ENCODE results near the gene KRT39.

DNA sequence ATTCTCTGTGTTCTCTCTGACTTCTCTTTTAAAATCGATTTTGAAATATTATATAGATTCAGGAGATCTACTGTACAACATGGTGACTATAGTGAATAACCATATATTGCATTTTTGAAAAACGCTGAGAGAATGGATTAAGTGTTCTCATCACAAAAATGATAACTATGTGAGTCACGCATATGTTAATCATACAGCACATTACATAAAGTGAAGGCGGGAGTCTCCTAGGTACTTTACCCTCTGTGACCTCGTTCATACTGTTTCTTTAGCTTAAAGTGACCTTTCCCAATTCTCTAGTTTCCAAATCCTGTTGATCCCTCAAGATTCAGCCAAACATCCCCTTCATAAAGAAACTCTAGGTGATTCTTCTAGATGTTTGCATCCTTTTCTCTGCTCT, 36.1 kb upstream of the KRT39 start:
- TF ChIP-seq TEAD4 (CRISPR knock-in tag; IDR thresholded peaks at IDR 0.05) (no peak), CTCF (IDR thresholded peaks at IDR 0.05) (no peak), PREB (CRISPR knock-in tag; IDR thresholded peaks at IDR 0.05; ENCODE audit: borderline replicate concordance) (no peak), MXD4 (CRISPR knock-in tag; IDR thresholded peaks at IDR 0.05; ENCODE audit: borderline replicate concordance) (no peak), KAT7 (CRISPR knock-in tag; IDR thresholded peaks at IDR 0.05; ENCODE audit: borderline replicate concordance) (no peak), MYBL2 (CRISPR knock-in tag; IDR thresholded peaks at IDR 0.05) (no peak)
- TF ChIP-seq, protein P1, sequence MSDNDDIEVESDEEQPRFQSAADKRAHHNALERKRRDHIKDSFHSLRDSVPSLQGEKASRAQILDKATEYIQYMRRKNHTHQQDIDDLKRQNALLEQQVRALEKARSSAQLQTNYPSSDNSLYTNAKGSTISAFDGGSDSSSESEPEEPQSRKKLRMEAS (CRISPR knock-in tag; IDR thresholded peaks at IDR 0.05), result no peak
- TF ChIP-seq, protein P2, sequence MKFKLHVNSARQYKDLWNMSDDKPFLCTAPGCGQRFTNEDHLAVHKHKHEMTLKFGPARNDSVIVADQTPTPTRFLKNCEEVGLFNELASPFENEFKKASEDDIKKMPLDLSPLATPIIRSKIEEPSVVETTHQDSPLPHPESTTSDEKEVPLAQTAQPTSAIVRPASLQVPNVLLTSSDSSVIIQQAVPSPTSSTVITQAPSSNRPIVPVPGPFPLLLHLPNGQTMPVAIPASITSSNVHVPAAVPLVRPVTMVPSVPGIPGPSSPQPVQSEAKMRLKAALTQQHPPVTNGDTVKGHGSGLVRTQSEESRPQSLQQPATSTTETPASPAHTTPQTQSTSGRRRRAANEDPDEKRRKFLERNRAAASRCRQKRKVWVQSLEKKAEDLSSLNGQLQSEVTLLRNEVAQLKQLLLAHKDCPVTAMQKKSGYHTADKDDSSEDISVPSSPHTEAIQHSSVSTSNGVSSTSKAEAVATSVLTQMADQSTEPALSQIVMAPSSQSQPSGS (CRISPR knock-in tag; IDR thresholded peaks at IDR 0.05; ENCODE audit: borderline replicate concordance, low read depth), result no peak
- TF ChIP-seq, protein P3, sequence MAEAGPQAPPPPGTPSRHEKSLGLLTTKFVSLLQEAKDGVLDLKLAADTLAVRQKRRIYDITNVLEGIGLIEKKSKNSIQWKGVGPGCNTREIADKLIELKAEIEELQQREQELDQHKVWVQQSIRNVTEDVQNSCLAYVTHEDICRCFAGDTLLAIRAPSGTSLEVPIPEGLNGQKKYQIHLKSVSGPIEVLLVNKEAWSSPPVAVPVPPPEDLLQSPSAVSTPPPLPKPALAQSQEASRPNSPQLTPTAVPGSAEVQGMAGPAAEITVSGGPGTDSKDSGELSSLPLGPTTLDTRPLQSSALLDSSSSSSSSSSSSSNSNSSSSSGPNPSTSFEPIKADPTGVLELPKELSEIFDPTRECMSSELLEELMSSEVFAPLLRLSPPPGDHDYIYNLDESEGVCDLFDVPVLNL (CRISPR knock-in tag; IDR thresholded peaks at IDR 0.05; ENCODE audit: borderline replicate concordance, low read depth), result no peak
